Mammary epithelial cell (primary cell): ENCODE results near the gene NAMPT.

Source experiments
- EZH2 ChIP-seq: IDR thresholded peaks from 2 replicates; pipeline ENCODE4 v1.6.1; 2012; ENCODE audit warnings: low read length, inconsistent platforms, borderline replicate concordance
- TF ChIP-seq, protein P1 (sequence below), 2 donors: IDR thresholded peaks in 1 of 2; conservative IDR thresholded peaks in 1 of 2; 2 replicates each; pipeline ENCODE4 v1.5.1; 2011 to 2012; ENCODE audit warnings: inconsistent platforms in 2 of 2, low read length in 2 of 2, mild to moderate bottlenecking in 2 of 2, control low read depth in 1 of 2, low read depth in 1 of 2; ENCODE audit not compliant: insufficient read depth in 1 of 2; ENCODE audit errors: extremely low read depth in 1 of 2

- TF ChIP-seq, protein P1, sequence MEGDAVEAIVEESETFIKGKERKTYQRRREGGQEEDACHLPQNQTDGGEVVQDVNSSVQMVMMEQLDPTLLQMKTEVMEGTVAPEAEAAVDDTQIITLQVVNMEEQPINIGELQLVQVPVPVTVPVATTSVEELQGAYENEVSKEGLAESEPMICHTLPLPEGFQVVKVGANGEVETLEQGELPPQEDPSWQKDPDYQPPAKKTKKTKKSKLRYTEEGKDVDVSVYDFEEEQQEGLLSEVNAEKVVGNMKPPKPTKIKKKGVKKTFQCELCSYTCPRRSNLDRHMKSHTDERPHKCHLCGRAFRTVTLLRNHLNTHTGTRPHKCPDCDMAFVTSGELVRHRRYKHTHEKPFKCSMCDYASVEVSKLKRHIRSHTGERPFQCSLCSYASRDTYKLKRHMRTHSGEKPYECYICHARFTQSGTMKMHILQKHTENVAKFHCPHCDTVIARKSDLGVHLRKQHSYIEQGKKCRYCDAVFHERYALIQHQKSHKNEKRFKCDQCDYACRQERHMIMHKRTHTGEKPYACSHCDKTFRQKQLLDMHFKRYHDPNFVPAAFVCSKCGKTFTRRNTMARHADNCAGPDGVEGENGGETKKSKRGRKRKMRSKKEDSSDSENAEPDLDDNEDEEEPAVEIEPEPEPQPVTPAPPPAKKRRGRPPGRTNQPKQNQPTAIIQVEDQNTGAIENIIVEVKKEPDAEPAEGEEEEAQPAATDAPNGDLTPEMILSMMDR (conservative IDR thresholded peaks at IDR 0.05 in 1 of 2, IDR thresholded peaks at IDR 0.05 in 1 of 2; ENCODE audit: extremely low read depth in 1 of 2, insufficient read depth in 1 of 2, low read depth in 1 of 2, low read length in 2 of 2), result no peak
- TF ChIP-seq EZH2, result no peak
Measured at GRCh38 chr7:106273009-106273668, 11.6 kb downstream of the NAMPT start.
